Germinal center (tissue), 1 donor: ENCODE measurements around the gene PDE3B.

Source experiments
- DNase-seq: peaks from one replicate; pipeline ENCODE4 v3.0.0; 2012; ENCODE audit warnings: mixed read lengths, low spot score

Gene PDE3B

DNA sequence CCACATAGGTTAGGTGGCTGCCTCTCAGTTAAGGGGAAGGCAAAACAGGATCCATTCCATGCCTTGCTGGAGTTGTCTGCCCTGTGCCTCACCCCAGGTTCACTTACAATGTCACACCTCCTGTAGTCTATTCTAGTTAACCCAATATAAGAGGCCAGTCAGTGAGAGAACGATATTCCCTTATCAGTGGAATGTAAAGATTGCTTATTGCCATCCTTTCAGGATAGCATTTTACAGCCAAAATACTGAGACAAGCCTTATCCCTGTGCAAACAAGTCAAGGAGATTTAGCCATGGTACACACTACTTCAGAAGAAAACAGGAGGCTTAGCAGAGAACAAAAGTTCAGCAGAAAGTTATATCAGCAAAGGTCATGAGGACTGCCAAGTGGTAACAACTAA lies 242.9 kb downstream of the PDE3B start:
- no peak for DNase-seq

DNA sequence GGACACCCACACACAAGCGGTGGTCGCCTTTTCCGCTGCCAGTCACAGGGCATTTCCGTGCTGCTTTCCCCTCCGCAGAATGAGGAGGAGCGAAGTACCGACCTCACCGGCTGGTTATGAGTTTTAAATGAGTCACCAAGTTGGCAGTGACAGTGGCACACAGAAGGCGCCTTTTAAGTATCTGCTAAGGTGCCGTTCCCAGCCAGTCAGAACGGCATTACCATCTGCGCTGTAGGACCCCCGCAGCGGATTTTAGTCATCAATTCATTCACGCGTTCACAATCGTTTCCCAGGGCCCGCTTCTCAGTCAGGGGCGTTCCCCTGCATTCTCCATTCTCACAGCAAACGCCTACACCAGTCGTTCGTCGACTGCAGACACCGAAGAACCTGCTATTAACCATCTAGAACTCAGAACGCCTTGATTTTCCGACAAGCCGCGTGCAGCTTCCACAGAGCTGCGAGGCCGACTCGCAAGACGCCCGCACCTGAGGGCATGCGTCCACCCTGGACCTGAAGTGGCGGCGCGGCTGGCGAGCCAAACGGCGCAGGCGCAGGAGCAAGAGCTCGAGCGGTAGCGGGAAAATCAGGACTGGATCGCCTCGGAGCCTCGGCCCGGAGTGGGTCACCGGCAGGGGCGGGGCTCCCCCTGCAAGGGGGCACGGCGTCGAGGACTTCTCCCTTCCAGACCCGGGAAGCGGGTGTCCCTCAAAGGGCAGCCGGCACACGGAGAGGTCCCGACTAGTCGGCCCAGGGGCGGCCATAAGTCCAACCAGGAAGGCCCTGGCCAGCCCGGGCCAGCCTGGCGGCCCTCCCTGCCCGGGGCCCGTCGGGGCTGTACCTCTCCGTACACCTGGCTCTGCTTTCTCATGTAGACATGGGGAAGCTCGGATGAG lies 247.8 kb downstream of the PDE3B start:
- peak; percentile 92 for DNase-seq

GRCh38 chr11:14892036-14892556 lies 248.5 kb downstream of the PDE3B start, which contains the start of gene CYP2R1:
TSS of gene CYP2R1 (minus strand) at chr11:14892231. CDS start at chr11:14892205, 26 bp downstream.
- peak; percentile 98 for DNase-seq

GRCh38 chr11:14892577-14892976 lies 249.0 kb downstream of the PDE3B start:
- DNase-seq: no peak

- DNase-seq: no peak
These were observed 251.3 kb downstream of the PDE3B start for GRCh38 chr11:14894657-14895598.

GRCh38 chr11:14898355-14898754 lies 254.8 kb downstream of the PDE3B start:
- DNase-seq: no peak

DNA sequence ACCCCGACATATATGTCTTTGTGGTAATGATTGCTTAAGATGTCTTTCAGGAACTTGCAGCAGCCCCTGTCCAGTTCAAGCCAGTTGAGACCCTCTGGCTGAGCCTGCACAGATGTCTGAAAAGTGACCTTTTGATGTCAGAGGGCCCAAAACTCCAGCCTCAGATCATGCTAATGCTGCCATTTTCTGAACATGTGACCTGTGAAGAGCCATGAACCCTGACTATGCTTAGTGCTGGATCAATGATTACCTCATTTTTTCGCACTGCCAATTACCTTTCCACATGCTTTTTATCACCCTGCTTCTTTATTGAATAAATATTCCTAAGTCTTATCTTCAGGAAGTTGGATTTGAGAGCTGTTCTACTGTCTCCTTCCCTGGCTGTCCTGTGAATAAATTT lies 255.3 kb downstream of the PDE3B start:
- no peak for DNase-seq

GRCh38 chr11:14902650-14903350 lies 259.2 kb downstream of the PDE3B start:
- no peak for DNase-seq

GRCh38 chr11:14904745-14905103 lies 261.1 kb downstream of the PDE3B start:
- peak; percentile 81 for DNase-seq

- peak; percentile 90 for DNase-seq
These were observed 261.8 kb downstream of the PDE3B start for GRCh38 chr11:14905104-14906033.

DNA sequence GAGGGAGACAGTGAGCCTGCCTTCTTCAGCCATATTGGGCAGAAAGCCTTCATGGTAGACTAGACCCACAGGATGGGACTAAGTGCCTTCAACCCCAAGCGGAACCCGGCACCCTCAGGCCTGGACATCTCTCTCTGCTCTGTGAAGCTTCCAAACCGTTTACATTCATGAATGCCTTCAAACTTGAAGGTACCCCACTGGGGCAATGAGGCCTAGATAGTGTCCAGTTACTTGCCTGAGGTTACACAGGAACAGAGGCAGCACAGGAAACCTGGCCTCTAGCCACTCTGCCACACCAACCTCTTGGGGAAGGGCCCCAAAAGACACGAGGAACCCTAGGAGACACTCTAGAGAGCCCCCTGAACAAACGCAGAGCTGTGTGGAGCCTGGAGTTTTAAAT lies 263.0 kb downstream of the PDE3B start:
- peak; percentile 10 for DNase-seq

DNA sequence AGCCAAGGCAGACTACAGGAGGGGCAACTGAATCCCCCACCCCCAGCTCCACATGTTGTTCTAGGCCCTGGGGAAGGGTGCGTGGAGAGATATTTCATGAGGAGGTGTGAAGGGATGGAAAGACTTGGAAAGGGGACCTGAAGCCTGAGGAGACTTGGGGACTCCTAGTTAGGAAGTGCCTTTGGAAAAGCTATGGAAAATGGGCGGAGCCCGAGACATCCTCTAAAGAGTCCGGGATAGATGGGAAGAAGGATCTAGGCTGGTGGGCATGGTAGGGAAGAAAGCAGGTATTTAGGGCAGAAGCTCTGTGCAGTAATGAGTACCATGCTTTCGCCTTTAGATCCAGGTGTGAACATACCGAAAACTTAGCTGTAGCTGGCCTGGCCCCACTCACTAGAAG lies 263.4 kb downstream of the PDE3B start:
- DNase-seq: no peak

- peak; percentile 37 for DNase-seq
These were observed 264.0 kb downstream of the PDE3B start for GRCh38 chr11:14907411-14908213.

DNA sequence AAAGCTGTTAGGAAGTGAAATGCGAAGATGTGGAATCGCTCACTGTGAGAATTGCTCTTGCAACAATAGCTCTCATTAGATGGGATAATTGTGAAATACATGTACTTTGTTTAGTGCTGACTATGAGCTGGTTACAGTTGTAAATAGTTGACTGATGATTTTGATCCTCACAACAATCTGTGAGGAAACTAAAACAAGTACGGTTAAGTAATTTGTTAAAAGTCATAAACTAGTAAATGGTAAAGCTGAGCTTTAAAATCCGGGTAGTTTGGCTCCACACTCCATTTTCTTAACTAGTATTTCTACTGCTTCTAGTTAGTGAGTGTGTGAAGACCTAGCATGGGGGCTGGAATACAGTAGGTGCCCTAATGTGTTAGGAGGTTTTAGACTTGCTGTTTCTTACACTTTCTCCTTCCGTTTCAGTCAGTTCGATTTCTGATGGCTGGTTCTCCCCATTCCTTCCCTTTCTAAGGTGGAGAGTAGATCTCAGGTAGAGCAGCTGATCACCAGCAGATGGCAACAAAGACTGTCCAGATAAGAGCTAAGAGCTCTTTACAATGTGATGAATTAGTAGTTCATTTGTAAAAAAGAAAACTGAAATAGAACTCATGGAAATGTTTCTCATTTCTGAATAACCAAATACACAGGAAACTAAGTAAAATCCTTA lies 264.7 kb downstream of the PDE3B start:
- DNase-seq: peak; percentile 23

DNA sequence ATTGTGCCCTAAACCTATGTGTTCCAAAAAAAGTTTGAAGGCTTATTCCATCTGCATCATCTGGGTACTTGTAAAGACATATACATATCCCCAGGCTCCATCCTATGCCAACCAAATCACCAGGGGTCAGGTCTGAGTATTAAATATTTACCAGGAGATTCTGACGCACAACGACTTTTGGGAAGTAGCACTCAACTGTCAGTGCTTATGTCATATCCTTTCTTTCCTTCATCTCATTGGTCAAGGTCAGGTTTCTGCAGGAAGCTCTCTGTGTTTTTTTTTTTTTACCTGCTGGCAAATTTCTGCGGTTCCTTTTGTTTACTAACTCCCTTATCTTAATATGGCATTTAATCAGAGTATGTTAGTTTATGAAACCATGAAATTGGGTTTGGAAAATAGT lies 270.9 kb downstream of the PDE3B start:
- no peak for DNase-seq

DNA sequence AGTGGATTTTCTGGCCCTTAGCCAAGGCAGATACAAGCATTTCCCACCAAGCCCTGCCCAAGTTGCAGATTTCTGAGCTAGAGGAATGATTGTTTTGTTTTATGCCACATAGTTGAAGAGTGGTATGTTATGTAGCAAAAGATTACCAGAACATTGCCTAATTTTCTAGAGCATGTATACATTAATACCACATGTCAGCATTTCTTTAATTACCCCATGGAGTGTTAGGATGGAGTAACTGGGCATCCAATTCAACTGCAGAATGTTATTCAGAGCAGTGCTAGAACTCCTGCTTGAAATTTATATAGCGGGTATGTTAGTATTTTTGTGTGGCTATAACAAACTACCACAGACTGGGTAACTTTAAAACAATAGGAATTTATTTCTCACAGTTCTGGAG lies 272.8 kb downstream of the PDE3B start:
- no peak for DNase-seq
